NB4 (cell line): ENCODE results near the gene RBP2.

Experiments used
- TF ChIP-seq, protein P1 (sequence below): IDR thresholded peaks from one replicate; pipeline ENCODE4 v1.5.1; 2012; ENCODE audit warnings: low read depth, low read length
- TF ChIP-seq, protein P2 (sequence below): IDR thresholded peaks from 2 replicates; pipeline ENCODE4 v1.6.1; 2011; ENCODE audit warnings: low read depth, low read length

DNA sequence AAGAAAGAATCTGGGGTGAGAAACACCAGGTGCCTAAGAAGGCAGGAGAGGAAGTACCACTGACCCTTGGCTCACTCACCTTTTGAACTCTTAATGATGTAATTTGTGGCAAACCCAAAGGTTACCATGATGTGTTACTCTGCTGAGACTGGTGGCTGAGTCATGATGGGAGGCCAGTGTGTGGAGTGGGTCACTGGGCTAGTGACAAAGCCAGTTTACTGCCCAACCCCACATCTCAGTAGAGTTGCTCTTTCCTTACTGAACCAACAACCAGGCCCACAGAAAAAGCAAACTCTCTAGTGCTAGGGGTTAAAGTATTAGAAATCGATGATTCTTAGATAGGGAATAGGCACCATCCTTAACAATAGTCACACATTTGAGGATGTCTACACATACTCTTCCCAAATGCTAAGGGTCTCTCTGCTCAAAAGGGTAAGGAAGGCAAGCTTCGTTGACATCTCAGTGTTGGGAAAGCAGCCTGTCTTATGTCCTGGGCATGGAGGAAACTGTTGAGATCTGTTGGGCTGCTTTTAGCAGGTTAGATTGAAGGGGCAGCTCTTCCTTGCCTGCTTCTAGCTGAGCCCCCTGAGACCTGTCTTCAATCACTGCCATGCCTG lies 3.1 kb downstream of the RBP2 start:
- TF ChIP-seq, protein P1, sequence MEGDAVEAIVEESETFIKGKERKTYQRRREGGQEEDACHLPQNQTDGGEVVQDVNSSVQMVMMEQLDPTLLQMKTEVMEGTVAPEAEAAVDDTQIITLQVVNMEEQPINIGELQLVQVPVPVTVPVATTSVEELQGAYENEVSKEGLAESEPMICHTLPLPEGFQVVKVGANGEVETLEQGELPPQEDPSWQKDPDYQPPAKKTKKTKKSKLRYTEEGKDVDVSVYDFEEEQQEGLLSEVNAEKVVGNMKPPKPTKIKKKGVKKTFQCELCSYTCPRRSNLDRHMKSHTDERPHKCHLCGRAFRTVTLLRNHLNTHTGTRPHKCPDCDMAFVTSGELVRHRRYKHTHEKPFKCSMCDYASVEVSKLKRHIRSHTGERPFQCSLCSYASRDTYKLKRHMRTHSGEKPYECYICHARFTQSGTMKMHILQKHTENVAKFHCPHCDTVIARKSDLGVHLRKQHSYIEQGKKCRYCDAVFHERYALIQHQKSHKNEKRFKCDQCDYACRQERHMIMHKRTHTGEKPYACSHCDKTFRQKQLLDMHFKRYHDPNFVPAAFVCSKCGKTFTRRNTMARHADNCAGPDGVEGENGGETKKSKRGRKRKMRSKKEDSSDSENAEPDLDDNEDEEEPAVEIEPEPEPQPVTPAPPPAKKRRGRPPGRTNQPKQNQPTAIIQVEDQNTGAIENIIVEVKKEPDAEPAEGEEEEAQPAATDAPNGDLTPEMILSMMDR = no peak
- TF ChIP-seq, protein P2, sequence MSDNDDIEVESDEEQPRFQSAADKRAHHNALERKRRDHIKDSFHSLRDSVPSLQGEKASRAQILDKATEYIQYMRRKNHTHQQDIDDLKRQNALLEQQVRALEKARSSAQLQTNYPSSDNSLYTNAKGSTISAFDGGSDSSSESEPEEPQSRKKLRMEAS = no peak
